ENCODE measurements around the gene ARPC4. TPM values are rescaled to one million over a fixed set of nuclear protein-coding genes. Genes with fewer than 3 reads are reported as not detected.

ARPC4 gene
- total RNA-seq, 1 donor from 2014 or later = 129 TPM

DNA sequence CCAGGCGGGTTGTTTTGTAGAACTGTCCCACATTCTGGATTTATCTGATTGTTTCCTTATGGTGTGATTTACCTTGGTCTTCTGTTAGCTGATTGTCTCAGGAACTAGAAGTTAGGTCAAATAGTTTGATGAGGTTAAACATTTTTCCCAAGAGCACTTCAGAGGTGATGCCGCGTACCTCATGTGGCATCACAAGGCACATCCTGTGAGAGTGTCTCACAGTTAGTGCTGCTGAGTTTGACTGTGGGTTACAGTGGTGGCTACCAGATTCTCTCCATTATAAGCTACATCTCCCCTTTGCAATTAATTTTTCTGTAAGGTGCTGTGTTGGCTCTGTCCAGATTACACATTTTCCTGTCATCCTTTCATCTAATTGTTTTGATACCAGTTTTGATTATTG lies 38.4 kb downstream of the ARPC4 start:
- no peak overlapping the region for H3K4me3 Mint-ChIP-seq (ENCODE audit: low read depth)
- no peaks in the 10 kb centered on the region for H3K4me1 Mint-ChIP-seq (ENCODE audit: low read depth)
- H3K9me3 Mint-ChIP-seq (ENCODE audit: low read depth) = no peaks in the 10 kb centered on the region
- TF ChIP-seq, protein P1, sequence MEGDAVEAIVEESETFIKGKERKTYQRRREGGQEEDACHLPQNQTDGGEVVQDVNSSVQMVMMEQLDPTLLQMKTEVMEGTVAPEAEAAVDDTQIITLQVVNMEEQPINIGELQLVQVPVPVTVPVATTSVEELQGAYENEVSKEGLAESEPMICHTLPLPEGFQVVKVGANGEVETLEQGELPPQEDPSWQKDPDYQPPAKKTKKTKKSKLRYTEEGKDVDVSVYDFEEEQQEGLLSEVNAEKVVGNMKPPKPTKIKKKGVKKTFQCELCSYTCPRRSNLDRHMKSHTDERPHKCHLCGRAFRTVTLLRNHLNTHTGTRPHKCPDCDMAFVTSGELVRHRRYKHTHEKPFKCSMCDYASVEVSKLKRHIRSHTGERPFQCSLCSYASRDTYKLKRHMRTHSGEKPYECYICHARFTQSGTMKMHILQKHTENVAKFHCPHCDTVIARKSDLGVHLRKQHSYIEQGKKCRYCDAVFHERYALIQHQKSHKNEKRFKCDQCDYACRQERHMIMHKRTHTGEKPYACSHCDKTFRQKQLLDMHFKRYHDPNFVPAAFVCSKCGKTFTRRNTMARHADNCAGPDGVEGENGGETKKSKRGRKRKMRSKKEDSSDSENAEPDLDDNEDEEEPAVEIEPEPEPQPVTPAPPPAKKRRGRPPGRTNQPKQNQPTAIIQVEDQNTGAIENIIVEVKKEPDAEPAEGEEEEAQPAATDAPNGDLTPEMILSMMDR (IDR thresholded peaks at IDR 0.05; ENCODE audit: unreplicated experiment) = no peak
- peaks cover 2% of the 10 kb centered on the region for H3K36me3 Mint-ChIP-seq (ENCODE audit: insufficient read depth)
- no peaks in the 10 kb centered on the region for H3K27me3 Mint-ChIP-seq
- no peak overlapping the region for H3K27ac Mint-ChIP-seq
- DNase-seq (ENCODE audit: low spot score, unreplicated experiment) = no peak

DNA sequence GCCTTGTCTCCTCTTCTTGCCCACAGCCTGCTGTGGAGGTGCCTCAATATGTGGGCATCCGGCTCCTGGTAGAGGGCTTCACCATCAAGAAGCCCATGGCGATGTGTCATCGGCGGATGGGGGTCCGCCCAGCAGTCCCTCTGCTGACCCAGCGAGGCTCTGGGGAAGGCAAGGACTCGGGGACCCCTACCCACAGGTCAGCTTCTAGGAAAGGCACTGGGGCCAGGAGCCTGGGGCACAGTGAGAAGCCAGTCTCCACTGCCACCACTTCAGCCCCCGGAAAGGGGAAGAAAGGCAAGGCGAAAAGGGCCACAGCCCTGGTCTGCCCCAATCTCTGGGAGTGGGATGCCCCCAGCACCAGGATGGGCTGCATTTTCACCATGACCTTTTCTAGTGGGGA lies 40.2 kb downstream of the ARPC4 start:
- no peaks in the 10 kb centered on the region for H3K27me3 Mint-ChIP-seq
- H3K4me1 Mint-ChIP-seq (ENCODE audit: low read depth) = no peaks in the 10 kb centered on the region
- no peaks in the 10 kb centered on the region for H3K9me3 Mint-ChIP-seq (ENCODE audit: low read depth)
- peaks cover 2% of the 10 kb centered on the region for H3K36me3 Mint-ChIP-seq (ENCODE audit: insufficient read depth)
- no peak for DNase-seq (ENCODE audit: low spot score, unreplicated experiment)
- H3K4me3 Mint-ChIP-seq (ENCODE audit: low read depth) = no peak overlapping the region
- H3K27ac Mint-ChIP-seq = no peak overlapping the region
- TF ChIP-seq, protein P1 (IDR thresholded peaks at IDR 0.05; ENCODE audit: unreplicated experiment) = no peak

DNA sequence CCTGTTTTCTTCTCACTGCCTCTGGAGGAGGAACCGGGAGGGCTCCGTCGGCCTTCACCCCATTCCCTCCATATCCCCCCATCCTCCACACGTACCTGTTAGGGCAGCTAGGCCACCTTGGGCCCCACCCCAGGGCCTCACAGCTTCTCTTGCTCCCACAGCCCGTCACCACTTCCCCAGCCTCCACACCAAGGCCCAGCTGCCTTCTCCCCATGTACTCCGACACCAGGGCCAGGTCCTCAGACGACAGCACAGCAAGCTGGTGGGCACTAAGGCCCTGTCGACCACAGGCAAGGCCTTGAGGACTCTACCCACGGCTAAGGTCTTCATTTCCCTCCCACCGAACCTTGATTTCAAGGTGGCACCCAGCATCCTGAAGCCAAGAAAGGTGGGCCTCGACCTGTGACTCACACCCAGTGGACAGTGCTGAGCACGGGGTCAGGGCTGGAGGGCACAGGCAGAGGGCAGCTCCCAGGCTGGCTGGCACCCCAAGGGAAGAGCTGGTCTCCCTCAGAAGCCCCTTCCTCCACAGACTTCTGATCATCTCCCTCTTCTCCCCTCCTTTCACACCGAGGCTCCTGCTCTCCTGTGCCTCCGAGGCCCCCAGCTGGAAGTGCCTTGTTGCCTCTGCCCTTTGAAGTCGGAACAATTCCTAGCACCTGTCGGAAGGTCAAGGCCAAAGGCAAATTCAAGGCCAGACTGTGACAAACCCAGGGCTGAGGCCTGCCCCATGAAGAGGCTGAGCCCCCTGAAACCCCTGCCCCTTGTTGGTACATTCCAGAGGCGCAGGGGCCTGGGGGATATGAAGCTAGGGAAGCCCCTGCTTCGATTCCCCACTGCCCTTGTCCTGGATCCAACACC lies 41.9 kb downstream of the ARPC4 start:
- no peaks in the 10 kb centered on the region for H3K27me3 Mint-ChIP-seq
- H3K9me3 Mint-ChIP-seq (ENCODE audit: low read depth) = no peaks in the 10 kb centered on the region
- TF ChIP-seq, protein P1 (IDR thresholded peaks at IDR 0.05; ENCODE audit: unreplicated experiment) = no peak
- H3K4me1 Mint-ChIP-seq (ENCODE audit: low read depth) = peaks cover 3% of the 10 kb centered on the region
- H3K4me3 Mint-ChIP-seq (ENCODE audit: low read depth) = no peak overlapping the region
- peak overlapping the region; percentile 20 for H3K27ac Mint-ChIP-seq
- peaks cover 2% of the 10 kb centered on the region for H3K36me3 Mint-ChIP-seq (ENCODE audit: insufficient read depth)
- DNase-seq (ENCODE audit: low spot score, unreplicated experiment) = no peak

DNA sequence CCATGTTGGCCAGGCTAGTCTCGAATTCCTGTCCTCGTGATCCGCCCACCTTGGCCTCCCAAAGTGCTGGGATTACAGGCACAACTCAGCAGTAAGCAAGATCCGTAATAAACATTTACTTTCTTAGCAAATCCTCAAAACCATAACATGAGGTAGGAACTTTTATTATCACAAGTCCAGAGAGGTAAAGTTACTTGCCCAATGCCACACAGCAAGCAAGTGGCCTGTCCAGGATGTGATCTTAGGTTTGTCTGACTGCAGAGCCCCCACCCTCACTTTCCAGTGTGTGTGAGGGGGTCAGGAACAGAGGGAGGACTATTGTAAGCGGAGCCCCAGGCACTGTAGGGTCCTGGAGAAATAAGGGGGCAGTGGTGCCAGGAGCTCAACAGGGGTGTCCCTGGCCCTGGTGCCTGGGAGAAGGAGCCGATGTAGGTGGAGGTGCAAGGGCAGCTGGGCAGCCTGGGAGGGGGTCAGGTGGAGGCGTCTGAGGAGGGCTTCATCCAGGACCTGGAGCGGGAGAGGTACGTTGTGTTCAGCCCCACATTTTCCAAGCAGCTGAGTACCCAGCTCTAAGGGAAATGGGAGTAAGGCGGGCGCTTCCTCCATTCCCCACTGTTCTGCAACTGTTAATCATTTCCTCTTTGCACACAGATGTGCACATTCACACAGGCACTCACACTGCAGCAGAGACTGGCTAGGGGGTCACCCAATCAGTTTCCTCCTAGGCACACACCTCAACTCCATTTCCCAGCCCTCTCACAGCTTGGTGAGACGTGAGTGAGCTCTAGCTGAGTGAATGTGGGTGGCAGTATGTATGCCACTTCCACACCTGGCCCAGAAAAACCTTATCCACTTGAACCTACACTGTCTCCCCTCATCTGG lies 45.1 kb downstream of the ARPC4 start:
- TF ChIP-seq, protein P1 (IDR thresholded peaks at IDR 0.05; ENCODE audit: unreplicated experiment) = no peak

DNA sequence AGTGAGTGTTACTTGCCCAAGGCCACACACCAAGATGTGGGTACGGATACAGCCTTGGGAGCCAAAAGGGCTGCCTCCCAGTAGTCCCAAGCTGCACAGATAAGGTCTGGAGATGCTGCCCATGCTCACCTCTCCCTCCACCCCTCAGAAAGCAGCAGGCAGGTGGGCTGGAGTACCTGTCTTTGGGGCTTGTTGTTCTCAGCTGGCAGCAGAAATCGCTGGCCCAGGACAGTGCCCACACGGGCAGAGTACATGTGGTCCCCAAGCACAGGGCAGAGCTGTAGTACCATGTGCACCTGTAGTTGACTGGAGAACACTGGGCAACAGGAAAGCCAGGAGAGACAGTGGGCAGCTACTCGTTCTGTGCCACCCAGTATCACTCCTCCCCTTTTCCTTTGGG lies 46.0 kb downstream of the ARPC4 start:
- H3K4me3 Mint-ChIP-seq (ENCODE audit: low read depth) = no peak overlapping the region

More for the DNA sequence above, 45.1 kb downstream of the ARPC4 start:
- peaks cover 3% of the 10 kb centered on the region for H3K4me1 Mint-ChIP-seq (ENCODE audit: low read depth)
- peaks cover 10% of the 10 kb centered on the region for H3K36me3 Mint-ChIP-seq (ENCODE audit: insufficient read depth)
- H3K27ac Mint-ChIP-seq = peak overlapping the region; percentile 87
- DNase-seq (ENCODE audit: low spot score, unreplicated experiment) = no peak
- H3K4me3 Mint-ChIP-seq (ENCODE audit: low read depth) = no peak overlapping the region
- H3K9me3 Mint-ChIP-seq (ENCODE audit: low read depth) = no peaks in the 10 kb centered on the region
- H3K27me3 Mint-ChIP-seq = no peaks in the 10 kb centered on the region

More for the DNA sequence above, 46.0 kb downstream of the ARPC4 start:
- TF ChIP-seq, protein P1 (IDR thresholded peaks at IDR 0.05; ENCODE audit: unreplicated experiment) = no peak
- H3K27me3 Mint-ChIP-seq = no peaks in the 10 kb centered on the region
- DNase-seq (ENCODE audit: low spot score, unreplicated experiment) = no peak
- H3K36me3 Mint-ChIP-seq (ENCODE audit: insufficient read depth) = peaks cover 10% of the 10 kb centered on the region
- no peaks in the 10 kb centered on the region for H3K9me3 Mint-ChIP-seq (ENCODE audit: low read depth)
- H3K4me1 Mint-ChIP-seq (ENCODE audit: low read depth) = peaks cover 3% of the 10 kb centered on the region
- no peak overlapping the region for H3K27ac Mint-ChIP-seq
